Measurements from ENCODE around the gene KRTAP19-7. TPM values are rescaled to one million over a fixed set of nuclear protein-coding genes. Genes with fewer than 3 reads are reported as not detected.

Gene KRTAP19-7
- total and polyA plus RNA-seq, 5 donors from 2014 or later, result not detected

DNA sequence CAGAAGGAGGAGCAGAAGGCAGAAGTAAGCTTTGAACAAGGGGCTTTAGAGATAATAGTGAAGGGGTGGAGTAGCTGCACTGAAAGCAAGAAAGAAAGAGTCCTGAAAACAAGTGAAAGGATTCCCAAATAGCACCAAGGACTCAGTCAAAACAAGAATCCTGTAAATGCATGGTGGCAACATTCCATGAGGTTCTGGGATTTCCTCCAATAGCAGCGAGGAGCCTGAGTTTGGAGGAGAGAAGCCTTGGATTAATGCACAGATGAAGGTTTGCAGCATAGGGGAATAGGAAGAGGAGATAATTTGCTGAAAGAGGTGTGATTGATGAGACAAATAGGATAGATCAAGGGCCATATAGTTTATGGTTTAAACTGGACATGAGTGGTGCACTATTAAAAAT is 18.2 kb upstream of the KRTAP19-7 start:
- DNase-seq, result no peak
- Mint-ChIP-seq H3K4me3 (no peak overlapping the region), H3K27ac (no peak overlapping the region), H3K4me1 (no peaks in the 10 kb centered on the region), H3K9me3 (no peaks in the 10 kb centered on the region), H3K36me3 (no peaks in the 10 kb centered on the region), H3K27me3 (no peaks in the 10 kb centered on the region)
- H3K36me3 ChIP-seq (ENCODE audit: control insufficient read depth, insufficient read depth, low read length), result no peaks in the 10 kb centered on the region
- H3K4me3 ChIP-seq (ENCODE audit: low read depth, low read length), result no peak overlapping the region
- H3K27me3 ChIP-seq (ENCODE audit: control insufficient read depth, insufficient read depth, low read length), result no peaks in the 10 kb centered on the region
- no peak overlapping the region for H3K27ac ChIP-seq (ENCODE audit: insufficient read depth, low read length, poor library complexity, severe bottlenecking)
- H3K9me3 ChIP-seq (ENCODE audit: control insufficient read depth in 2 of 2, low read length in 2 of 2), result no peaks in the 10 kb centered on the region
- ATAC-seq (ENCODE audit: low read depth in 2 of 2), result no peak
- no peaks in the 10 kb centered on the region for H3K4me1 ChIP-seq (ENCODE audit: control insufficient read depth, insufficient read depth, low read length, poor library complexity, severe bottlenecking)

DNA sequence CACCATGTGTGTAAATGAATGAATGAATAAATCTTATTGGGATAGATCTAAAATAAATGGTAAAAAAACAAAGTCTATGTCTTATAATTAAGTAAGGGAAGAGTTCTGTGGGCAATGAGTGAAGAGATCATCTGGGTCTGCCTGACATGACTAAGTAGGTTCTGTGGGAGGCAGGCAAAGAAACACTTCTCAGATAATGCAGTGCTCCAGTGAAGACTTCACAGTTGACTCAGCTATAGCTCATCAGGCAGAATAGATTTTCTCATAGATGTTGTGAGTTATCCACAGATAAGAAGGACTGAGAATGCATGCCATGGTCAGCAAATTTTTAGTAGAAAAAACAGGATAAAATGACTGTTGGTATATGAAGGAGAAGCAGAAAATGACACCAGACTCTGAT is 16.7 kb upstream of the KRTAP19-7 start:
- H3K9me3 ChIP-seq (ENCODE audit: control insufficient read depth in 2 of 2, low read length in 2 of 2), result no peaks in the 10 kb centered on the region
- Mint-ChIP-seq H3K27me3 (no peaks in the 10 kb centered on the region), H3K9me3 (no peaks in the 10 kb centered on the region), H3K27ac (no peak overlapping the region), H3K4me3 (no peak overlapping the region), H3K4me1 (no peaks in the 10 kb centered on the region), H3K36me3 (no peaks in the 10 kb centered on the region)
- no peaks in the 10 kb centered on the region for H3K4me1 ChIP-seq (ENCODE audit: control insufficient read depth, insufficient read depth, low read length, poor library complexity, severe bottlenecking)
- ATAC-seq (ENCODE audit: low read depth in 2 of 2) (no peak), DNase-seq (no peak)
- H3K36me3 ChIP-seq (ENCODE audit: control insufficient read depth, insufficient read depth, low read length), result no peaks in the 10 kb centered on the region
- H3K4me3 ChIP-seq (ENCODE audit: low read depth, low read length), result no peak overlapping the region
- no peak overlapping the region for H3K27ac ChIP-seq (ENCODE audit: insufficient read depth, low read length, poor library complexity, severe bottlenecking)
- no peaks in the 10 kb centered on the region for H3K27me3 ChIP-seq (ENCODE audit: control insufficient read depth, insufficient read depth, low read length)

DNA sequence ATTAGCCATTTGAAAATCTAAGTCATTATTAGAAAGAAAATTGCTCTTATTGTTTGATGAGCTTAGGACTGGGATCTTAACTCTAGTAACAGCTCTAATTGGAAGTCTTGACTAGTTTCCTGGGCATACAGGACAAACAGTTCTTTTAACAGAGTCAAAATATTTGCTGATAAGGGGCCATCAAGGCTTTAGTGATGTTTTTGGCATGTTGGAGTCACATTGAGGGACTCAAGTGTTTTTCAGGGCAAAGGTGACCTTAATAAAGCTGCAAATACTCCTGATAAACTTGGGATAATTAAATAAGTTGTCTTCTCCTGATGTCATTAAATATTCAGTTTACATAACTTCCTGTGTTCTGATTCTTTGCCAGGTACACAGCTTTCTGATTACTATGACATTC is 6.5 kb upstream of the KRTAP19-7 start:
- ATAC-seq (ENCODE audit: low read depth in 2 of 2) (no peak), DNase-seq (no peak)
- Mint-ChIP-seq H3K9me3 (peaks cover 0 to 5% (median under 1%) of the 10 kb centered on the region in 7 donors), H3K36me3 (no peaks in the 10 kb centered on the region), H3K4me1 (no peaks in the 10 kb centered on the region), H3K27ac (no peak overlapping the region), H3K4me3 (no peak overlapping the region), H3K27me3 (no peaks in the 10 kb centered on the region)
- Histone ChIP-seq H3K9me3 (ENCODE audit: control insufficient read depth in 2 of 2, low read length in 2 of 2) (no peaks in the 10 kb centered on the region), H3K36me3 (ENCODE audit: control insufficient read depth, insufficient read depth, low read length) (no peaks in the 10 kb centered on the region), H3K4me1 (ENCODE audit: control insufficient read depth, insufficient read depth, low read length, poor library complexity, severe bottlenecking) (no peaks in the 10 kb centered on the region), H3K27me3 (ENCODE audit: control insufficient read depth, insufficient read depth, low read length) (no peaks in the 10 kb centered on the region), H3K27ac (ENCODE audit: insufficient read depth, low read length, poor library complexity, severe bottlenecking) (no peak overlapping the region), H3K4me3 (ENCODE audit: low read depth, low read length) (no peak overlapping the region)

DNA sequence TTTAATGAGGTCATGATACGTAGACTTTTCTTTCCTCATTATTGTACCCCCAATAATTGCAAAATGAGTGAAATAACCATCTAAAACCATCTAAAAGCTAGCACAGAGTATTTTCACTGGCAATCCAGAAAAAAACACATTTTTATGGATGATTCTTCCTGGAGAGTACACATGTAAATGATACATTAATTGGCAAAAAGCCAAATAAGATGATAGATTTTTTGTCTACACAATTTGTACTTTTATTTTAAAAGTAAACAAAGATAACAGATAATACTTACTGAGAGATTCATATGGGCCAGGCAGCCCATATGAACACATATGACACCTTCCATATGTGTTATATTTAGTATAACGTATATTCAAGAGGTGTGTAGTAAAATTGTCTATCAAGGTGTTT is 2.5 kb upstream of the KRTAP19-7 start:
- Mint-ChIP-seq H3K27me3 (no peaks in the 10 kb centered on the region), H3K36me3 (no peaks in the 10 kb centered on the region), H3K9me3 (peaks cover 0 to 5% (median 0%) of the 10 kb centered on the region in 7 donors), H3K4me1 (no peaks in the 10 kb centered on the region), H3K27ac (no peak overlapping the region), H3K4me3 (no peak overlapping the region)
- Histone ChIP-seq H3K27ac (ENCODE audit: insufficient read depth, low read length, poor library complexity, severe bottlenecking) (no peak overlapping the region), H3K4me1 (ENCODE audit: control insufficient read depth, insufficient read depth, low read length, poor library complexity, severe bottlenecking) (no peaks in the 10 kb centered on the region), H3K9me3 (ENCODE audit: control insufficient read depth in 2 of 2, low read length in 2 of 2) (no peaks in the 10 kb centered on the region), H3K4me3 (ENCODE audit: low read depth, low read length) (no peak overlapping the region), H3K36me3 (ENCODE audit: control insufficient read depth, insufficient read depth, low read length) (no peaks in the 10 kb centered on the region), H3K27me3 (ENCODE audit: control insufficient read depth, insufficient read depth, low read length) (no peaks in the 10 kb centered on the region)
- DNase-seq, result no peak
- ATAC-seq (ENCODE audit: low read depth in 2 of 2), result no peak

DNA sequence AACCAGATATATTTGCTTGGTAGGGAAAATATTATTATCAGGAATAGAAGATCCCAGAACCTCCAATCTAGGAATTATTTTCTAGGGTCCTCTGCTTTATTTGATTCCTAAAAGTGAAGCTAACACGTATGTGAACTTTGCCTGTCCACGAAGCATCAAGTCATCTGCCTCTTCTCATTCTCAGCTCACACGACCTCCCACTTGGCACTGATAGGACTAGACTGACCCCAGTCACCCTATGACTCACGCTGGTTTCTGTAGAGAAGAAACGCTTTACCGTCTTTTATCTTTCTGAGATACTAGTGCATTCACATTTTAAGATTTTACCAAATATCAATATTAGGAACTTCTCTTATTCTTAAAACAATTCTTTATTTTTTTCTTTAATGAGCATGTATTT is 2.0 kb upstream of the KRTAP19-7 start:
- no peak overlapping the region for H3K4me3 ChIP-seq (ENCODE audit: low read depth, low read length)
- no peaks in the 10 kb centered on the region for H3K4me1 ChIP-seq (ENCODE audit: control insufficient read depth, insufficient read depth, low read length, poor library complexity, severe bottlenecking)
- Mint-ChIP-seq H3K9me3 (peaks cover 0 to 5% (median 0%) of the 10 kb centered on the region in 7 donors), H3K4me3 (no peak overlapping the region), H3K36me3 (no peaks in the 10 kb centered on the region), H3K27me3 (no peaks in the 10 kb centered on the region), H3K4me1 (no peaks in the 10 kb centered on the region), H3K27ac (no peak overlapping the region)
- ATAC-seq (ENCODE audit: low read depth in 2 of 2) (no peak), DNase-seq (no peak)
- no peaks in the 10 kb centered on the region for H3K27me3 ChIP-seq (ENCODE audit: control insufficient read depth, insufficient read depth, low read length)
- H3K27ac ChIP-seq (ENCODE audit: insufficient read depth, low read length, poor library complexity, severe bottlenecking), result no peak overlapping the region
- H3K36me3 ChIP-seq (ENCODE audit: control insufficient read depth, insufficient read depth, low read length), result no peaks in the 10 kb centered on the region
- H3K9me3 ChIP-seq (ENCODE audit: control insufficient read depth in 2 of 2, low read length in 2 of 2), result no peaks in the 10 kb centered on the region

DNA sequence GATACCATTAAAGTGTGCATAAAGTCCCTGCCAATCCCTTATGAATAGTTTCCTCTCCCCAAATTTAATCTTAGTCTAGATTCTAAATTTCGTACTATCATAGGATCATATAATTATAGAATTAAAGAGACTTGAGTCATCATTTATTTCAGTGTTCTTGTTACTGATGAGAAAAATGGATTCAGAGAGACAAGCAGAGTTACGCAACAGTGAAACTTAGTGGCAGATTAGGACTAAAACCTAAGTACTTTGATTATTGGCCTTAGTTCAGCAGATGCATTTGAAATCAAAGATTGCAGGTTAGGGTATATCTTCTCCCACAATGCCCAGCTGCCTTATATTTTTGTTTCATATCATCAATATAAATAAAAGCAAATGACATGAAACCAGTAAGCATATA is 843 bp upstream of the KRTAP19-7 start:
- H3K27me3 ChIP-seq (ENCODE audit: control insufficient read depth, insufficient read depth, low read length), result no peaks in the 10 kb centered on the region
- ATAC-seq (ENCODE audit: low read depth in 2 of 2), result no peak
- no peak overlapping the region for H3K27ac ChIP-seq (ENCODE audit: insufficient read depth, low read length, poor library complexity, severe bottlenecking)
- DNase-seq, result no peak
- no peak overlapping the region for H3K27ac Mint-ChIP-seq
- H3K9me3 ChIP-seq (ENCODE audit: control insufficient read depth in 2 of 2, low read length in 2 of 2), result no peaks in the 10 kb centered on the region
- no peaks in the 10 kb centered on the region for H3K4me1 Mint-ChIP-seq
- H3K4me3 ChIP-seq (ENCODE audit: low read depth, low read length), result no peak overlapping the region
- H3K36me3 ChIP-seq (ENCODE audit: control insufficient read depth, insufficient read depth, low read length), result no peaks in the 10 kb centered on the region
- no peaks in the 10 kb centered on the region for H3K36me3 Mint-ChIP-seq
- H3K4me3 Mint-ChIP-seq, result no peak overlapping the region
- H3K27me3 Mint-ChIP-seq, result no peaks in the 10 kb centered on the region
- peaks cover 0 to 5% (median 0%) of the 10 kb centered on the region in 7 donors for H3K9me3 Mint-ChIP-seq
- H3K4me1 ChIP-seq (ENCODE audit: control insufficient read depth, insufficient read depth, low read length, poor library complexity, severe bottlenecking), result no peaks in the 10 kb centered on the region

DNA sequence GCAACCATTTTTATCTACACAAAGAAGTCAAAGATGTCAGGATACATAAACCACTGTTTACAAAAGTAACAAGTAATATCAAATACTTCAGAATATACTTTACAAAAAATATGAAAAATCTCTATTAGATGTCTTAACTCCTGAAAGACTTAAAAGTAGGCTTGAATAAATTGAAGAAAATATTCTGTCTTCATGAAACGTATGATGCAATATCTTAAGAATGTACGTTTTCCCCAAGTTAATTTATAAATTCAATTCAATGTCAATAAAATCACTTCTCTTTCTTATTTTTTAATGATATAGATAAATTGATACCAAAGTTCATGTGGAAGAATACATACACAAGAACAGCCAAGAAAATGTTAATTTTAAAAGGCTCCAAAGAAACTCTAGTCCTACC is 6.0 kb downstream of the KRTAP19-7 start:
- ATAC-seq (ENCODE audit: low read depth in 2 of 2) (no peak), DNase-seq (no peak)
- Histone ChIP-seq H3K27ac (ENCODE audit: insufficient read depth, low read length, poor library complexity, severe bottlenecking) (no peak overlapping the region), H3K4me3 (ENCODE audit: low read depth, low read length) (no peak overlapping the region), H3K9me3 (ENCODE audit: control insufficient read depth in 2 of 2, low read length in 2 of 2) (no peaks in the 10 kb centered on the region), H3K27me3 (ENCODE audit: control insufficient read depth, insufficient read depth, low read length) (no peaks in the 10 kb centered on the region), H3K36me3 (ENCODE audit: control insufficient read depth, insufficient read depth, low read length) (no peaks in the 10 kb centered on the region), H3K4me1 (ENCODE audit: control insufficient read depth, insufficient read depth, low read length, poor library complexity, severe bottlenecking) (no peaks in the 10 kb centered on the region)
- Mint-ChIP-seq H3K27me3 (no peaks in the 10 kb centered on the region), H3K36me3 (no peaks in the 10 kb centered on the region), H3K4me3 (no peak overlapping the region), H3K4me1 (no peaks in the 10 kb centered on the region), H3K27ac (no peak overlapping the region), H3K9me3 (peaks cover 0 to 18% (median 2%) of the 10 kb centered on the region in 7 donors)

DNA sequence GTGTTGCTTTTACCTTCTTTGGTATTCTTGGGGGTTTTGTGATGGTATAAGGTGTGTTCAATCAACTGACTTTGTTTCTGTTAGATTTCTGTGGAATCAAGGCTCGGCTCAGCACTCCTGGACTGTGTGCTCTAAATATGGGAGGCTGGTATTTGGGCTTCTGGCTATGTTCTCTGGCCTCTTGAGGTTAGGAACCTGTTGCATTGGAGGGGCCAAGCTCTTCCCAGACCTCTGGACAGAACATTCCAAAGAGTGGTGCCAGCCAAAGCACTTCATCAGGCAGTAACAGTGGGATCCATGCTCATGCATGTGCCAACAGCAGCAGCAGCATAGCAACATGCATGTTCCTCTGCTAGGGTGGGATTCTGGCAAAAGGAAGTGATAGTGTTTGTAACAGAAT is 8.3 kb downstream of the KRTAP19-7 start:
- no peaks in the 10 kb centered on the region for H3K36me3 ChIP-seq (ENCODE audit: control insufficient read depth, insufficient read depth, low read length)
- ATAC-seq (ENCODE audit: low read depth in 2 of 2), result no peak
- no peaks in the 10 kb centered on the region for H3K9me3 ChIP-seq (ENCODE audit: control insufficient read depth in 2 of 2, low read length in 2 of 2)
- Mint-ChIP-seq H3K27me3 (no peaks in the 10 kb centered on the region), H3K27ac (no peak overlapping the region), H3K4me1 (no peaks in the 10 kb centered on the region), H3K36me3 (no peaks in the 10 kb centered on the region), H3K9me3 (peaks cover 0 to 20% (median 2%) of the 10 kb centered on the region in 7 donors), H3K4me3 (no peak overlapping the region)
- DNase-seq, result no peak
- no peaks in the 10 kb centered on the region for H3K27me3 ChIP-seq (ENCODE audit: control insufficient read depth, insufficient read depth, low read length)
- H3K4me1 ChIP-seq (ENCODE audit: control insufficient read depth, insufficient read depth, low read length, poor library complexity, severe bottlenecking), result no peaks in the 10 kb centered on the region
- no peak overlapping the region for H3K4me3 ChIP-seq (ENCODE audit: low read depth, low read length)
- H3K27ac ChIP-seq (ENCODE audit: insufficient read depth, low read length, poor library complexity, severe bottlenecking), result no peak overlapping the region
